H9 (cell line): ENCODE results near the gene PHLDA3. TPM values are rescaled to one million over a fixed set of nuclear protein-coding genes. Genes with fewer than 3 reads are reported as not detected.

Experiments
- DNase-seq: peaks from one replicate; pipeline ENCODE4 v3.0.0-alpha.2; 2017
- H2AFZ ChIP-seq: one replicate; pipeline ENCODE4 v1.6.1; 2013; ENCODE audit warnings: mild to moderate bottlenecking, low read length, control low read depth, moderate library complexity
- H2AK5ac ChIP-seq: 2 replicates; pipeline ENCODE4 v1.6.1; 2013; ENCODE audit warnings: low read length, control low read depth, mixed read lengths; ENCODE audit not compliant: insufficient read length
- H2BK120ac ChIP-seq: one replicate; pipeline ENCODE4 v1.6.1; 2013; ENCODE audit warnings: low read depth, mild to moderate bottlenecking, low read length, control low read depth, inconsistent platforms; ENCODE audit not compliant: poor library complexity, severe bottlenecking
- H2BK12ac ChIP-seq: 2 replicates; pipeline ENCODE4 v1.6.1; 2013; ENCODE audit warnings: low read length, control low read depth, mixed read lengths, low read depth; ENCODE audit not compliant: insufficient read length
- H2BK15ac ChIP-seq: 2 replicates; pipeline ENCODE4 v1.6.1; 2013; ENCODE audit warnings: low read depth, low read length, control low read depth
- H2BK20ac ChIP-seq: one replicate; pipeline ENCODE4 v1.6.1; 2013; ENCODE audit warnings: low read depth, mild to moderate bottlenecking, low read length, control low read depth, inconsistent platforms; ENCODE audit not compliant: poor library complexity, severe bottlenecking
- H2BK5ac ChIP-seq: 2 replicates; pipeline ENCODE4 v1.6.1; 2013; ENCODE audit warnings: low read length, control low read depth, mixed read lengths; ENCODE audit not compliant: insufficient read length
- H3K14ac ChIP-seq: 2 replicates; pipeline ENCODE4 v1.6.1; 2013; ENCODE audit warnings: low read length, control low read depth; ENCODE audit not compliant: insufficient read depth
- H3K18ac ChIP-seq: 2 replicates; pipeline ENCODE4 v1.6.1; 2013; ENCODE audit warnings: low read depth, mild to moderate bottlenecking, mixed read lengths, low read length, control low read depth; ENCODE audit not compliant: insufficient read length
- H3K23ac ChIP-seq: 2 replicates; pipeline ENCODE4 v1.6.1; 2013; ENCODE audit warnings: low read length, control low read depth, mixed read lengths, low read depth; ENCODE audit not compliant: insufficient read length
- H3K23me2 ChIP-seq: 2 replicates; pipeline ENCODE4 v1.6.1; 2013; ENCODE audit warnings: low read depth, mild to moderate bottlenecking, mixed read lengths, low read length, control low read depth; ENCODE audit not compliant: insufficient read length, poor library complexity, severe bottlenecking
- H3K27ac ChIP-seq: 2 replicates; pipeline ENCODE4 v1.5.1; 2013; ENCODE audit warnings: low read length, control low read depth, mixed read lengths, low read depth; ENCODE audit not compliant: insufficient read length
- H3K27me3 ChIP-seq: 2 replicates; pipeline ENCODE4 v1.6.1; 2013; ENCODE audit warnings: low read length, control low read depth, inconsistent platforms; ENCODE audit not compliant: insufficient read depth
- H3K4ac ChIP-seq: 2 replicates; pipeline ENCODE4 v1.6.1; 2013; ENCODE audit warnings: low read depth, mild to moderate bottlenecking, control low read depth, inconsistent platforms, low read length, moderate library complexity
- H3K4me1 ChIP-seq: 2 replicates; pipeline ENCODE4 v1.6.1; 2013; ENCODE audit warnings: low read length, control low read depth, inconsistent platforms; ENCODE audit not compliant: insufficient read depth
- H3K4me2 ChIP-seq: 2 replicates; pipeline ENCODE4 v1.6.1; 2013; ENCODE audit warnings: low read length, control low read depth, mixed read lengths; ENCODE audit not compliant: insufficient read length, insufficient read depth
- H3K56ac ChIP-seq: 2 replicates; pipeline ENCODE4 v1.6.1; 2013; ENCODE audit warnings: low read depth, mild to moderate bottlenecking, mixed read lengths, low read length, control low read depth; ENCODE audit not compliant: insufficient read length
- H3K79me1 ChIP-seq: 2 replicates; pipeline ENCODE4 v1.6.1; 2013; ENCODE audit warnings: low read depth, mild to moderate bottlenecking, moderate library complexity, low read length, control low read depth, inconsistent platforms; ENCODE audit not compliant: insufficient read depth, poor library complexity, severe bottlenecking
- H3K79me2 ChIP-seq: 2 replicates; pipeline ENCODE4 v1.6.1; 2013; ENCODE audit warnings: low read length, control low read depth, inconsistent platforms; ENCODE audit not compliant: insufficient read depth
- H3K9ac ChIP-seq: 2 replicates; pipeline ENCODE4 v1.6.1; 2013; ENCODE audit warnings: low read length, control low read depth, mixed read lengths; ENCODE audit not compliant: insufficient read length; ENCODE audit errors: extremely low read depth
- H3K9me3 ChIP-seq: one replicate; pipeline ENCODE4 v1.6.1; 2013; ENCODE audit warnings: low read depth, low read length, inconsistent platforms; ENCODE audit not compliant: control insufficient read depth
- H3T11ph ChIP-seq: one replicate; pipeline ENCODE4 v1.6.1; 2013; ENCODE audit warnings: mild to moderate bottlenecking, low read length, control low read depth, inconsistent platforms
- H4K20me1 ChIP-seq: one replicate; pipeline ENCODE4 v1.6.1; 2013; ENCODE audit not compliant: control insufficient read depth, insufficient read length, insufficient read depth
- H4K5ac ChIP-seq: 2 replicates; pipeline ENCODE4 v1.6.1; 2013; ENCODE audit warnings: low read depth, mild to moderate bottlenecking, mixed read lengths, low read length, control low read depth; ENCODE audit not compliant: insufficient read length
- H4K8ac ChIP-seq: replicated peaks from 2 replicates; pipeline ENCODE4 v1.6.1; 2013; ENCODE audit warnings: low read length, control low read depth, mixed read lengths, low read depth; ENCODE audit not compliant: insufficient read length
- H4K91ac ChIP-seq: 2 replicates; pipeline ENCODE4 v1.6.1; 2013; ENCODE audit warnings: low read depth, mild to moderate bottlenecking, moderate library complexity, mixed read lengths, low read length, control low read depth; ENCODE audit not compliant: insufficient read length
- H3K27ac Mint-ChIP-seq, 3 experiments: 2 replicates in 2 of 3; 3 replicates in 1 of 3; pipeline ENCODE4 v1.8.0; 2020 to 2021; ENCODE audit warnings: mixed read lengths in 3 of 3, mild to moderate bottlenecking in 1 of 3, moderate library complexity in 1 of 3
- H3K27me3 Mint-ChIP-seq: 2 replicates; pipeline ENCODE4 v1.8.0; 2021; ENCODE audit warnings: low read depth, mild to moderate bottlenecking, moderate library complexity, mixed read lengths
- H3K36me3 Mint-ChIP-seq, 3 experiments: 2 replicates in 2 of 3; 3 replicates in 1 of 3; pipeline ENCODE4 v1.8.0; 2020 to 2021; ENCODE audit warnings: low read depth in 3 of 3, mixed read lengths in 3 of 3; ENCODE audit not compliant: insufficient read depth in 1 of 3
- H3K4me1 Mint-ChIP-seq, 2 experiments: 2 replicates each; pipeline ENCODE4 v1.8.0; 2020; ENCODE audit warnings: mixed read lengths in 2 of 2
- H3K4me3 Mint-ChIP-seq, 2 experiments: 2 replicates in 1 of 2; 3 replicates in 1 of 2; pipeline ENCODE4 v1.8.0; 2020 to 2021; ENCODE audit warnings: mild to moderate bottlenecking in 2 of 2, mixed read lengths in 2 of 2, moderate library complexity in 1 of 2
- H3K9me3 Mint-ChIP-seq, 2 experiments: 2 replicates in 1 of 2; 3 replicates in 1 of 2; pipeline ENCODE4 v1.8.0; 2020; ENCODE audit warnings: mild to moderate bottlenecking in 2 of 2, mixed read lengths in 2 of 2, moderate library complexity in 1 of 2
- WGBS: extraction: QIAGEN DNeasy Blood & Tissue Kit; methylation state at CpG from one replicate; pipeline ENCODE4 v1.1.7; 2013; ENCODE audit warnings: missing lambda C conversion rate, low lambda C conversion rate, mixed read lengths; ENCODE audit not compliant: insufficient read length; ENCODE audit errors: extremely low coverage; 5-methylcytosine and 5-hydroxymethylcytosine counted together
- total RNA-seq: library from RNA; stranded (reverse); gene quantifications from 2 replicates; pipeline ENCODE4 v1.2.1, GENCODE V29; 2021
- TF ChIP-seq, protein P1 (sequence below): fragments of 200-600 bp; sonication (generic); conservative IDR thresholded peaks from 3 replicates; pipeline ENCODE4 v1.8.0; 2021; ENCODE audit warnings: antibody characterized with exemption, mild to moderate bottlenecking

Gene PHLDA3
- total RNA-seq, 1 experiment from 2014 or later: 53.9 TPM

DNA sequence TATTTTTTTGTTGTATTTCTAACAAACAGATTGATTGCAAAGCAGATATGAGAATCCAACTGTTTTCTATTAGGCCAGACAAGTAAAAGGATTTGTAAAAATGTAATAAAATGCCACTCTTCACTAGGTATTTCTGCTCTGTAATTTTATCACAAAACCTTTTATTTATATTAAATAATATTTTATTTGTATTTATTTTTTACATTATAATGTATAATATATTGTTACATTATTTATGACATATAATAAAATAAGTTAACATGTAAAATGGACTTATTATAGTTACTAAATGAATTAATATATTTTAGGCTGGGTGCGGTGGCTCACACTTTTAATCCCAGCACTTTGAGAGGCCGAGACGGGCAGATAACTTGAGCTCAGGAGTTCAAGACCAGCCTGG lies 34.7 kb downstream of the PHLDA3 start:
- Histone ChIP-seq H3K23ac (no peak overlapping the region), H3K4me1 (no peaks in the 10 kb centered on the region; the same call in 1 of the 2 replicates), H2BK15ac (no peak overlapping the region), H3K14ac (no peak overlapping the region), H2AK5ac (no peak overlapping the region), H3K79me1 (no peaks in the 10 kb centered on the region), H2BK12ac (no peak overlapping the region), H3K27ac (no peak overlapping the region), H3K56ac (no peak overlapping the region), H4K91ac (no peak overlapping the region), H2BK5ac (no peak overlapping the region), H2AFZ (no peak overlapping the region), H3K23me2 (no peaks in the 10 kb centered on the region), H4K20me1 (no peaks in the 10 kb centered on the region), H3K9me3 (no peaks in the 10 kb centered on the region), H3K79me2 (no peaks in the 10 kb centered on the region), H3K4me2 (no peak overlapping the region), H3K27me3 (no peaks in the 10 kb centered on the region), H2BK120ac (no peak overlapping the region), H3K4ac (no peak overlapping the region), H3T11ph (no peak overlapping the region), H4K5ac (no peak overlapping the region), H3K18ac (no peak overlapping the region), H2BK20ac (no peak overlapping the region), H3K9ac (no peak overlapping the region), H4K8ac (no peak overlapping the region)
- no CpG with 5 or more reads among the region's 3 CpGs for WGBS
- no peak overlapping the region for H3K27ac Mint-ChIP-seq
- peaks cover 5% of the 10 kb centered on the region for H3K27me3 Mint-ChIP-seq
- H3K36me3 Mint-ChIP-seq: no peaks in the 10 kb centered on the region
- H3K4me1 Mint-ChIP-seq: peaks cover 12 to 16% of the 10 kb centered on the region in 2 experiments
- H3K4me3 Mint-ChIP-seq: no peak overlapping the region
- H3K9me3 Mint-ChIP-seq: no peaks in the 10 kb centered on the region
- DNase-seq: no peak
- TF ChIP-seq, protein P1, sequence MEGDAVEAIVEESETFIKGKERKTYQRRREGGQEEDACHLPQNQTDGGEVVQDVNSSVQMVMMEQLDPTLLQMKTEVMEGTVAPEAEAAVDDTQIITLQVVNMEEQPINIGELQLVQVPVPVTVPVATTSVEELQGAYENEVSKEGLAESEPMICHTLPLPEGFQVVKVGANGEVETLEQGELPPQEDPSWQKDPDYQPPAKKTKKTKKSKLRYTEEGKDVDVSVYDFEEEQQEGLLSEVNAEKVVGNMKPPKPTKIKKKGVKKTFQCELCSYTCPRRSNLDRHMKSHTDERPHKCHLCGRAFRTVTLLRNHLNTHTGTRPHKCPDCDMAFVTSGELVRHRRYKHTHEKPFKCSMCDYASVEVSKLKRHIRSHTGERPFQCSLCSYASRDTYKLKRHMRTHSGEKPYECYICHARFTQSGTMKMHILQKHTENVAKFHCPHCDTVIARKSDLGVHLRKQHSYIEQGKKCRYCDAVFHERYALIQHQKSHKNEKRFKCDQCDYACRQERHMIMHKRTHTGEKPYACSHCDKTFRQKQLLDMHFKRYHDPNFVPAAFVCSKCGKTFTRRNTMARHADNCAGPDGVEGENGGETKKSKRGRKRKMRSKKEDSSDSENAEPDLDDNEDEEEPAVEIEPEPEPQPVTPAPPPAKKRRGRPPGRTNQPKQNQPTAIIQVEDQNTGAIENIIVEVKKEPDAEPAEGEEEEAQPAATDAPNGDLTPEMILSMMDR: no peak
